GM12875 (cell line): Measurements from ENCODE around the gene TMEM69.

Experiments used
- H3K4me3 ChIP-seq: one replicate; pipeline ENCODE4 v1.5.1; 2011; ENCODE audit warnings: low read depth, low read length, control low read depth
- TF ChIP-seq, protein P1 (sequence below): IDR thresholded peaks from 2 replicates; pipeline ENCODE4 v1.5.1; 2011; ENCODE audit warnings: low read depth, mild to moderate bottlenecking, control low read depth, inconsistent platforms, low read length, moderate library complexity, borderline replicate concordance; ENCODE audit not compliant: insufficient read depth

The TMEM69 gene

DNA sequence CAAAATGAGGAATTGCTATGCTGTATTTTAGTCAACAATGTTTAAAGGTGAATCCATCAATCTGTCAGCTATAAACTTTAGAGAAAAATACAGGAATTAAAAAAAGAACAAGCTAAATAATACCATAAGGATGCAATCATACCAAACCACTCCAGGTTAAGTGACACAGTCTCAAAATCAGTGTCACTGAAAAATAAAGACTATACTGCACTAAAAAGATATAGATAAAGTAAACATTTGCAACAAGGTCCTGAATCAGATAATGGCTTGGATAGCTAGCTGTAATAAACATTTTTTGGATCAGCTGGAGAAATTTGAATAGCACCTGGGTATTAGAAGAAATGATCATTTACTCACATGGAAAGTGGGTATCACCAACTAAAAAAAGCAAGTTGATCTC, 9.5 kb upstream of the TMEM69 start:
- TF ChIP-seq, protein P1, sequence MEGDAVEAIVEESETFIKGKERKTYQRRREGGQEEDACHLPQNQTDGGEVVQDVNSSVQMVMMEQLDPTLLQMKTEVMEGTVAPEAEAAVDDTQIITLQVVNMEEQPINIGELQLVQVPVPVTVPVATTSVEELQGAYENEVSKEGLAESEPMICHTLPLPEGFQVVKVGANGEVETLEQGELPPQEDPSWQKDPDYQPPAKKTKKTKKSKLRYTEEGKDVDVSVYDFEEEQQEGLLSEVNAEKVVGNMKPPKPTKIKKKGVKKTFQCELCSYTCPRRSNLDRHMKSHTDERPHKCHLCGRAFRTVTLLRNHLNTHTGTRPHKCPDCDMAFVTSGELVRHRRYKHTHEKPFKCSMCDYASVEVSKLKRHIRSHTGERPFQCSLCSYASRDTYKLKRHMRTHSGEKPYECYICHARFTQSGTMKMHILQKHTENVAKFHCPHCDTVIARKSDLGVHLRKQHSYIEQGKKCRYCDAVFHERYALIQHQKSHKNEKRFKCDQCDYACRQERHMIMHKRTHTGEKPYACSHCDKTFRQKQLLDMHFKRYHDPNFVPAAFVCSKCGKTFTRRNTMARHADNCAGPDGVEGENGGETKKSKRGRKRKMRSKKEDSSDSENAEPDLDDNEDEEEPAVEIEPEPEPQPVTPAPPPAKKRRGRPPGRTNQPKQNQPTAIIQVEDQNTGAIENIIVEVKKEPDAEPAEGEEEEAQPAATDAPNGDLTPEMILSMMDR: no peak
- no peak overlapping the region for H3K4me3 ChIP-seq

DNA sequence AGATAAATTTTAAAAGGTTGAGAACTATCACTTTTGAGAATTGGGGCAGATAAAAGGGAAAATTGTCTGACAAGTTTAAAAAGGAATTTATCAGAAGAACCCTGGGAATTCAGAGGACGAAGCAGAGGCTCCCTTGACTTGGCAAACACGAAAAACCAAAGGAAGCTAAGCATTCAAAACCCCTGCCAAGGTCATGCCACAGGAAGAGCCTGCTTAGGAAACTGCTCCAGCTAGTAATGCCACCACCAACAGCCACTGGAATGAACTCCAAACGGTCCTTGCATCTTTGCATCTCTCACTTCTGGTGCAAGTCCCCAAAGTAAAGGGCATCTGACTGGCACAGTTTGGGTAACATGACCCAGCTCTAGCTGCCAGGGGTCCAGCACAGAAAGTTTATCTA, 8.9 kb upstream of the TMEM69 start:
- no peak overlapping the region for H3K4me3 ChIP-seq
- TF ChIP-seq, protein P1: no peak

DNA sequence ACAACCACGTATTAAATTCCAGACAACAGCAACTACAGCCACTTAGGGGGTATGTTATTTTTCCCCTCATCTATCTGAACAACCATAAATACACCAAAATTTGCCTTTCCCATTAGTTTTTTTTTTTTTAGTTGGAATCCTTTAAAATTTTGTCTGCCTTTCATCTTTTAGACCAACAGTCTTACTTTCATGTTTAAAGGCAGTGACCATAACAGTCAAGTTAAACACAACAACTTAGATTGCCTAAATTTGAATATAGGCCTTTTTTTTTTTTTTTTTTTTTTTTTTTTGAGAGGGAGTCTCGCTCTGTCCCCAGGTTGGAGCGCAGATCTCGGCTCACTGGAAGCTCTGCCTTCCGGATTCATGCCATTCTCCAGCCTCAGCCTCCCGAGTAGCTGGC, 5.0 kb upstream of the TMEM69 start:
- TF ChIP-seq, protein P1: no peak
- H3K4me3 ChIP-seq: no peak overlapping the region

DNA sequence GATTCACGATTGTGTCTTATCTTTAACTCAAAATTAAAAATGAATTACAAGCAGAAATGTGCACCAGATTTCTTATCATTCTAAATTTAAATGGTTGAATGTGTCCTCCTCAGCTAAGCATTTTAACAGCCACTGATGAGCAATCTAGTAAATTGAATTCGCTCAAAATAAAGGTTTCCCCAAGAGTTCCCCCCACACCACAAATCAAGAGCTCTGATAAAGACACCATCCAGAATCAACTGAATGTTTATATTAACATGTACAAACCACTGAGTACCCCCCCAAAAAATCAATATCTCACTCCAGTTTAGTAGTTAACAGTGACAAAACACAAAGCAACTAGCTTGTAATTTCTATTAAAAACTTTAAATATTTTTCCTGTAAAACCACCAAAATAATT, 3.6 kb upstream of the TMEM69 start:
- TF ChIP-seq, protein P1: no peak
- H3K4me3 ChIP-seq: no peak overlapping the region

DNA sequence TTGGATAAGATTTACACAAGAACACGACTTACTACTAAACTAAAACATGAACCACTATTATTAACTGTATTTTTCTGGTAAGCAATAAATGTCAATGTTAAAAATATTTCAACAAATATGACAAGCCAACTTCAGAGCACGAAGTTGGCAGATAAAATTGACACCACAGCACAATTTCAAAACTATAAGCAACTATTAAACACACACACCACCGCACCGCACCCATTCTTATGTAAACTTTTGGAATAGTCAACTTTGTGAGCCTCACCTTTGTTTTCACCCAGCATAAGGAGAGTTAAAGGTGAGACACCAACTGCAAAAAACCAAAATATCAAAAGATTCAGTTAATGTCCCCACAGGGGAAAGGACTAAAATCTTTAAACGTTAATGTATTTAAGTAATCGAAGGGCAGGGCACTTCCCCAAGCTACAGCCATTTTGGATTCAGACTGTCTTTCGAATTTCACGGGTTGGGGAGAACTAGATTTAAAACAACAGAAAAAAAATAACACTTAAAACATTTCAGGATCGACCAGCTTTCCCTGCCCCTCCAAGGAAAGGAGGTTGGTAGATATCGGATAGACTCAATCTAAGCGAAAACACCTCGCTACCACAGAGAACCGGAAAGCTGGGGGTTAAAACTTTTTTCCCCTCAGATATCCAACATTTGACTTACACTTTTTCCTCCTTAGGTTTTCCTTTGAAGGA, 2.5 kb upstream of the TMEM69 start:
- H3K4me3 ChIP-seq: peak overlapping the region; percentile 88
- TF ChIP-seq, protein P1: no peak

DNA sequence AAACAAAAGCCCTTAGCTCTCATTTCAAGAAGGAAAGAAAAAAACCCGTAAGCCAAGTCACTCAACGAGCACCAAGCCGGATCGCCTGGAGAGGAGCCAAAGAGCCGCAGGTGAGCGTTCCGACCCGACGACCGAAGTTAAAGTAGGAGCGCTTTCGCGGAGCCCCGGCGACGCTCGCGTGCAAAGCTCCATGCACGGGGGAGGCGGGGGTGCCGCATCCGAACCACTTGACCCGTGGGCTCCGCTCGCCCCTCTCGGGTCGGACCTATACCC, 2.0 kb upstream of the TMEM69 start:
- peak overlapping the region; percentile 88 for H3K4me3 ChIP-seq
- TF ChIP-seq, protein P1: 0 out of 2 replicates have a peak, but pooled peaks have one; percentile 15

DNA sequence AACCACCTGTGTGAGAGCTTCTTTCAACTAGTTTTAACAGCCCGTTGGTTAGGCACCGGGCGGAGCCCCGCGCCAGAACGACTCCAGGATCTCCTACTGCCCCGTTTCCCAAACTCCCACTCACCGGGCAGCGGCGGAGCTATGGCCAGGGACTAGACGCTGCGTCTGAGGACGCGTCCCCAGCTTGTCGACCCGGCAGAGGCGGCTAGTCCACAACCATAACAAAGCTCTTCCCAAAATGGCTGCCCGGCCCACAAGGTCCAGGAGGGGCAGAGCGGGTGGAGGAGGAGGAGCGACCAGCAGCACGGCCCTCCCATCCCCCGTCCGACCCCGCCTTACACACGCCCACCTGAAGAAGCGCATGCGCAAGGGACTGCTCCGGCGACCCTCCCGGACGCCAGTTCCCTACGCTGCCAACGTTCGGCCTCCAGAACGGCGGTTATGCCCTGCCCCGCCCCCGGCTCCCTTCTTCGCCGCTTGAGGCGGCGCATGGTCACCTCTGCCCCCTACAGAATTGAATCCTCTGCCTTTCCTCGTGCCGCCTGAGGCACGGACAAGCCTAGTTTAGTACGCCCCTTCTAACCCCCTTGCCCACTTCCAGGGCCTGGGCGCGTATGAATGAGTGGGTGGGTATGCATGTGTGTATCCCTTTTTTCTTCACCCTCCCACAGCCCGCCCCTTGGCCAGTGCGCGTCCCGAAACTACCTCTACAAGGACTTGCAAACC, 1.5 kb upstream of the TMEM69 start, which contains the start of gene GPBP1L1:
TSS of gene GPBP1L1 (minus strand) at position 246 of the 726 bp plus-strand sequence. CDS start 27,446 bp downstream, outside the sequence.
- TF ChIP-seq, protein P1: no peak
- H3K4me3 ChIP-seq: peak within 1 kb of the TSS; percentile 88
